H1 (cell line): ENCODE data around the gene PRKCI.

ENCODE experiments used
- BACH1 ChIP-seq: IDR thresholded peaks from 2 replicates; pipeline ENCODE4 v1.6.1; 2012; ENCODE audit warnings: low read length, improper control_type of control experiment
- BCL11A ChIP-seq, 2 experiments: IDR thresholded peaks; one replicate each; pipeline ENCODE4 v1.6.1; 2011; ENCODE audit warnings: low read depth in 2 of 2, low read length in 2 of 2, mild to moderate bottlenecking in 2 of 2
- BRCA1 ChIP-seq: IDR thresholded peaks from 2 replicates; pipeline ENCODE4 v1.6.1; 2012; ENCODE audit warnings: low read depth, low read length, improper control_type of control experiment
- CHD1 ChIP-seq: IDR thresholded peaks from 2 replicates; pipeline ENCODE4 v1.6.1; 2012; ENCODE audit warnings: low read depth, low read length, improper control_type of control experiment
- CREB1 ChIP-seq: IDR thresholded peaks from 2 replicates; pipeline ENCODE4 v1.6.1; 2012; ENCODE audit warnings: inconsistent platforms
- CTCF ChIP-seq, 3 experiments: IDR thresholded peaks; 1 replicate in 2 of 3; 2 replicates in 1 of 3; pipeline versions ENCODE4 v1.5.1 to v1.6.1; 2011; ENCODE audit warnings: low read length in 3 of 3, mild to moderate bottlenecking in 3 of 3, inconsistent platforms in 2 of 3, low read depth in 1 of 3, moderate library complexity in 1 of 3; ENCODE audit not compliant: insufficient read depth in 1 of 3; ENCODE audit errors: control extremely low read depth in 1 of 3
- EP300 ChIP-seq, 2 experiments: IDR thresholded peaks; 1 replicate in 1 of 2; 2 replicates in 1 of 2; pipeline ENCODE4 v1.6.1; 2011 to 2012; ENCODE audit warnings: low read depth in 2 of 2, low read length in 2 of 2, mild to moderate bottlenecking in 2 of 2, borderline replicate concordance in 1 of 2, inconsistent platforms in 1 of 2, moderate library complexity in 1 of 2
- EZH2 ChIP-seq: fragments of 200-600 bp; sonication (generic); IDR thresholded peaks from 2 replicates; pipeline ENCODE4 v1.7.1; 2012; ENCODE audit warnings: low read depth, mild to moderate bottlenecking, moderate library complexity, low read length, inconsistent platforms; ENCODE audit not compliant: severe bottlenecking
- POLR2A ChIP-seq, 2 experiments: IDR thresholded peaks; 1 replicate in 1 of 2; 2 replicates in 1 of 2; pipeline ENCODE4 v1.6.1; 2011; ENCODE audit warnings: low read depth in 2 of 2, low read length in 2 of 2, mild to moderate bottlenecking in 2 of 2; ENCODE audit errors: control extremely low read depth in 1 of 2
- POLR2AphosphoS5 ChIP-seq: IDR thresholded peaks from 2 replicates; pipeline ENCODE4 v1.6.1; 2011; ENCODE audit warnings: low read depth, low read length
- RAD21 ChIP-seq, 2 experiments: IDR thresholded peaks in 1 of 2; conservative IDR thresholded peaks in 1 of 2; 2 replicates each; pipeline ENCODE4 v1.6.1; 2011; ENCODE audit warnings: low read depth in 2 of 2, low read length in 2 of 2, improper control_type of control experiment in 1 of 2, inconsistent platforms in 1 of 2, mild to moderate bottlenecking in 1 of 2, moderate library complexity in 1 of 2
- RNF2 ChIP-seq: fragments of 200-900, 300-1000 bp; sonication (generic); IDR thresholded peaks from 2 replicates; pipeline ENCODE4 v1.7.1; 2016; ENCODE audit warnings: borderline replicate concordance, low read depth, mild to moderate bottlenecking, antibody characterized with exemption, low read length; ENCODE audit not compliant: poor library complexity, severe bottlenecking; ENCODE audit errors: missing control alignments
- SIRT6 ChIP-seq: IDR thresholded peaks from one replicate; pipeline ENCODE4 v1.7.1; 2012; ENCODE audit warnings: low read length, inconsistent platforms
- TAF1 ChIP-seq: IDR thresholded peaks from 2 replicates; pipeline ENCODE4 v1.6.1; 2011; ENCODE audit warnings: mild to moderate bottlenecking, low read depth, low read length

GRCh38 chr3:170204509-170204908 is 17.7 kb upstream of the PRKCI start:
- no peak for TF ChIP-seq EZH2
- no peak for TF ChIP-seq POLR2A (IDR thresholded peaks at IDR 0.05; ENCODE audit: control extremely low read depth in 1 of 2, low read depth in 2 of 2, low read length in 2 of 2)
- TF ChIP-seq CHD1, result no peak
- no peak for TF ChIP-seq CTCF (IDR thresholded peaks at IDR 0.05; ENCODE audit: control extremely low read depth in 1 of 3, insufficient read depth in 1 of 3, low read depth in 1 of 3, low read length in 3 of 3)
- TF ChIP-seq BACH1, result no peak
- TF ChIP-seq EP300 (IDR thresholded peaks at IDR 0.05; ENCODE audit: borderline replicate concordance in 1 of 2, low read depth in 2 of 2, low read length in 2 of 2), result no peak
- TF ChIP-seq POLR2AphosphoS5, result no peak
- TF ChIP-seq SIRT6, result no peak
- TF ChIP-seq BCL11A (IDR thresholded peaks at IDR 0.05; ENCODE audit: low read depth in 2 of 2, low read length in 2 of 2), result no peak
- no peak for TF ChIP-seq RAD21 (IDR thresholded peaks at IDR 0.05 in 1 of 2, conservative IDR thresholded peaks at IDR 0.05 in 1 of 2; ENCODE audit: low read depth in 2 of 2, low read length in 2 of 2)
- TF ChIP-seq RNF2, result no peak
- TF ChIP-seq BRCA1, result no peak
- no peak for TF ChIP-seq CREB1
- no peak for TF ChIP-seq TAF1
